ENCODE measurements around the gene DCUN1D1.
A peak's percentile ranks its signal among the peaks of the same experiment; 100 is the strongest.

The DCUN1D1 gene

DNA sequence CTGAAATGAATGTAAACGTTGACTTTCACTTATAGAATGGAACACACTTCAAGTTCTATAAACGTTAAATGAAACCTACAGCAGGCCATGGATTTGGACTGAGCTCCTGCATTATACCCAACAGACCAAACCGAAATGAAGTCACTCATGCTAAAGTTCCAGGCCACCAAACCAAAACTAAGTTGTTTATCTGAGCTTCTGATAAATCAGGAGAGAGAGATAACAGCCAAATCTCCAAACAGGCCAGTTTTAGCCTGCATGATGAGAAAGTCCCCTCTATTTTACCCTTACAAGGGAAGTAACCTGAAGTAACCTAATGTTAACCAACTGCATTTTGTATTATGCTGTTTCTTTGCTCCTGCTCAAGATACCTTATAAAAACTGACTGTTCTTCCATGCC, 44.5 kb downstream of the DCUN1D1 start:
- no peak for DNase-seq

DNA sequence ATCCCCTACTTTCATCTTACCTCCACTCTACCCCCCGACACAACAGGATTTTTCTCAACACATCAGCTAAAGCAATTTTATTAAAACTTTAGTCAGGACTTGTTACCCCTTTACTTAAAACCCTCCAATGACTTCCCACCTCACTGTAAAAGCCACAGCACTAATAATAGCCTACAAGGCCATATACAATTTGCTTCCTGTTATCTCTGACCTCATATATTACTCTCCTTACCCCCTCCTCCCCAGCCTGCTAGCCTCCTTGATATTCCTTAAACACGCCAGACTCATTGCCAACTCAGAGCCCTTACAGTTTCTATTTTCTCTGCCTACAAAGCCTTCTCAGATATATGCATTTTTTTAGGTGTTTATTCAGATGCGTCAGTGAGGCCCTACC, 54.4 kb downstream of the DCUN1D1 start:
- DNase-seq: no peak

- no peak for DNase-seq
Measured at GRCh38 chr3:182925330-182925943, 54.9 kb downstream of the DCUN1D1 start.

DNA sequence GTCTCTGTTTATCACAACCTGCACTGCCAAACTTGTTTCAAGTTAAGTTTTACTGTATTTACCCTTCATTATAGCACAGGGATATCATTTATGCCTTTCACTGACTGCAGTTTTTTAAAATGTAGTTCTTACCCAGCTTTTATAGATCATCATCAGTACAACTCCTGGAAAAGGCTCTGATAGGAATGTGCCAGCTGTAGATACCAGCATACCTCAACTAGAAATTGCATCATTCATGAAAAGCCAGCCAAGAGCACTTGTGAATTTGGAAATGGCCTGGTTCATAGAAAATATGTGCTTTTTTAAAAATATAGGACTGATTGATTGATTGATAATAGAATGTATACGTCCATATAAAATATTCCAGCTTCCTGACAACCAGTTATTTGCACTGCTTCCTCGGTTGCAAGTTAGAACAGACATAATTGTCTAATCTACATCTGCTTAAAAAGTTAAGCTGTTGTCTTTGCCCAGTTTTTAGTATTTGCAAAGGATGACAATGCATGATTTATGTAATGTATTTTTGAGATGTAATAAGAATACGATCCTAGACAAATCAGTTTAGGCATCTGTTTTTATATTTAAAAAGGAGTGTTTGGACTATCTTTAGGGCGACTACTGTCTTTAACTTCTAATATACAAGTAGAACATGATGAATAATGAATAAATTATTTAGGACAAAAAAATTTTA, 58.5 kb downstream of the DCUN1D1 start:
- DNase-seq: no peak

DNA sequence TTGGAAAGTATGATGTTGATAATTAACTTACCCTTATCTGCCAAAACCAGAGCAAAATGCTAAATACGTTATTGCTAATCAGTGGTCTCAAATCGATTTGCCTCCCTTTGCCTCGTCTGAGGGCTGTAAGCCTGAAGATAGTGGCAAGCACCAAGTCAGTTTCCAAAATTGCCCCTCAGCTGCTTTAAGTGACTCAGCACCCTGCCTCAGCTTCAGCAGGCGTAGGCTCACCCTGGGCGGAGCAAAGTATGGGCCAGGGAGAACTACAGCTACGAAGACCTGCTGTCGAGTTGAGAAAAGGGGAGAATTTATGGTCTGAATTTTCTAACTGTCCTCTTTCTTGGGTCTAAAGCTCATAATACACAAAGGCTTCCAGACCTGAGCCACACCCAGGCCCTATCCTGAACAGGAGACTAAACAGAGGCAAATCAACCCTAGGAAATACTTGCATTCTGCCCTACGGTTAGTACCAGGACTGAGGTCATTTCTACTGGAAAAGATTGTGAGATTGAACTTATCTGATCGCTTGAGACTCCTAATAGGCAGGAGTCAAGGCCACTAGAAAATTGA, 59.7 kb downstream of the DCUN1D1 start:
- DNase-seq: no peak

- no peak for DNase-seq
Measured at GRCh38 chr3:182919866-182920357, 60.4 kb downstream of the DCUN1D1 start.

DNA sequence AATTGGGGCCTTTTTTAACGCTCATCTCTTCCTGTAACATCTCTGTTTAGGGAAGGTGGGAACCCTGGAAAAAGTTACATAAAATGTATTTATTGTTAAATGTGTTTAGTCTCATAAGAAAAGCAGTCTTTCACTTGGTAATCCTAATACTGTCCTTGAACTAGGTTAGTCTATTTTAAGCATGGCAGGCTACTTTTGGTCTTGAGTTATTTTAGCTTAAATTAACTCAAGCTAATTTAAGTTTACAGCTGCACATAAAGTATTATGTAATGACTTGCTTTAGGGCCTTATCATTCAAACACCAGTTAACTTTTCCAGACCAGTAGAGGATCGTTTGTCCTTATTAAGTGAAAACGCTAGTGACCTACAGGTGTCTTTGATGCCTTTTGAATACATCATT, 63.2 kb downstream of the DCUN1D1 start:
- no peak for DNase-seq

GRCh38 chr3:182914341-182914740, 66.0 kb downstream of the DCUN1D1 start:
- DNase-seq: no peak

GRCh38 chr3:182913889-182914288, 66.4 kb downstream of the DCUN1D1 start:
- peak; percentile 54 for DNase-seq

DNA sequence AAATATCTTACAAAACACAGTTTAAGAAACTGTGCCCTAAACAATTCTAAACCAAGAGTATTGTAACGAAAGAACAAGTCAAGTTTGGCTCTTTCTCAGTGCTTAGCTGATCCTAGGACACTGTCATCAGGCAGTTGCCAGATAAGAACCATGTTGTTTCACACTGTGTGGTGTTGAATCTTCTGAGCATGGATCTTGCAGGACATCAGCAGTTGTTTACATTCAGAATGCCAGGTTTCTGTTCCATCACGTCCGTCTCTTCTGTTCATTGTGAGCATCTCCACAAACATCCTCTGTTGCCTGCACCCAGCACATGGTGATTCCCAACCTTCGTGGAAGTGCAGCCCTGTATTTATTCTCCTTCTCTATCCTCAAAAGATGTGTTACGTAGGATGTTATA, 67.9 kb downstream of the DCUN1D1 start:
- DNase-seq: no peak

- no peak for DNase-seq
Measured at GRCh38 chr3:182911782-182912111, 68.6 kb downstream of the DCUN1D1 start.

DNA sequence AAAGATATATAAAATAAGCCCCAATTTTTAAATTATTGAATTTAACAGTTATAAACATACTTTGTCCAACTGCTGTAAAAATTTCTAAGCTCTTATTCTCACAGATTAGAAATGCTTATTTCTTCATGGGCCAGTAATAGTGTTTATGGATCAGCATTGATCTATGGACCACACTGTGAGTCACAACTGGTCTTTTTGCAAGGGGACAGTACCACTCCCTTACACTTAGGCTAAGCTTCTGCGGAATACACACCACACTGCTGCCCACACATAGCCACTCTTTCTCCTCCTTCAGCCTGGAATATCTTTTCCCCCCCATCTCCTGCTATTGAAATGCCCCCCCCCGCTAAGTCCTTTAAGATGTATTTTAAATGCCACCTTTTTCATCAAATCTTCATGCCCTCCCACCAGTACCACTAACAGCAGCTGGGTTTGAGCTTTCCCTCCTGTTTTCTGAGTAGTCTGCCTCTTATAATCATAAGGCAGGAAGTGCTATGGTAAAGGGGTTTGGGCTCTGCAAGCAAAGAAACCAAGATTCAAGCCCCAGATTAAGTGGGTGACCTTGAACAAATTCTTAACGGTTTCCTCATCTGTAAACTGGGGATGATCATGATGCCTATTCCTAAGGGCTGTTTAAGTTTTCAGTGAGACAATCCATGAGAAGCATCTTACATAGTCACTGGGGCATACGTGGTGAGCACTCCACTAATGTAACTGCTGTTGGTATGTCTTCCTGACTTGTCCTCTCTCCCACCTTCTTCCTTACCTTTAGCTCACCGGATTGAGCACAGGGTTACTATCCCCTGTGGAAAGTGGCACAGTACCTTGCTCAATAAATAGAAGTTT, 69.2 kb downstream of the DCUN1D1 start:
- DNase-seq: no peak

DNA sequence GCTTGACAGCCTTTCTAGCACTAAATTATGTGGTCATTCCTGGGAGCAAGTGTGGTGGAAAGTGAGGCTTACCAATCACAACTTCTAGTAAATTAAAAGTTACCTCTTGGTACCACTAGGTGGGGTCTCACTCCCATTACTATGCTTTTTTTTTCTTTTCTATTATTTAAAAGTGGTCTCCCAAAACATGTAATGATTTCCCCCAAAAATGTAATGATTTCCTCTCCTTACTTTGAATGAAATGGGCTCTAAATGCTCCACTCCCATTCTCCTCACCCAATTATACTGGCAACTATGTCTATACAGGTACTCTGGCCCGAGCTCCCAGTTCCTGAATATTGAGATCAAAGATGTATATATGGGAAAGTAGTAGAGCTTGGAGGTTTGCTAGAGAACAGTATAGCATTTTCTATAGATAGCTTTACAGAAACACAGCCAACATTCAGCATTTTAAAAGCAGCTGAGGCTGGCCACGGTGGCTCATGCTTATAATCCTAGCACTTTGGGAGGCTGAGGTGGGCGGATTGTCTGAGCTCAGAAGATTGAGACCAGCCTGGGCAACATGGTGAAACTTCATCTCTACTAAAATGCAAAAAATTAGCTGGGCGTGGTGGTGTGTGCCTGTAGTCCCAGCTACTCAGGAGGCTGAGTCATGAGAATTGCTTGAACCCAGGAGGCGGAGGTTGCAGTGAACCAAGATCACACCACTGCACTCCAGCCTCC, 70.9 kb downstream of the DCUN1D1 start:
- peak; percentile 28 for DNase-seq

- no peak for DNase-seq
Measured at GRCh38 chr3:182908471-182908870, 71.9 kb downstream of the DCUN1D1 start.

- no peak for DNase-seq
Measured at GRCh38 chr3:182906036-182906435, 74.3 kb downstream of the DCUN1D1 start.

GRCh38 chr3:182905623-182906022, 74.7 kb downstream of the DCUN1D1 start:
- DNase-seq: no peak

DNA sequence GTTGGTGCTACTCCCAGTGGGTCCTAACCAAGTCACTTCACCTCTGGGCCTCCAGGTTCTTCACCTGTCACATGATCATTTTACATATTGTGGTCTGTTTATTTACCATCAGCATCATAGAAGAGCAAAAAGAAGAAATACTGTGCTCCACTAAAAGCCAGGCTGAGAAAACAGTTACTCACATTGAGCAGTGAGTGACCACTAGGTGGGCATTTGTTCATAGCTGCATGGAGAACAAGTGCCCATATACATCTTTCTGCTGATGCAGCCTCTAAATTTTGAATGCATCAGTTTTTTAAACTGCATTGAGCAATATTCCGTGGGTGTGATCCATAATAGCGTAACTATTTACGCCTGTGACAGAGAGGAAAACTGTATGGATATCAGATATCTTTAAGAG, 76.2 kb downstream of the DCUN1D1 start:
- no peak for DNase-seq

DNA sequence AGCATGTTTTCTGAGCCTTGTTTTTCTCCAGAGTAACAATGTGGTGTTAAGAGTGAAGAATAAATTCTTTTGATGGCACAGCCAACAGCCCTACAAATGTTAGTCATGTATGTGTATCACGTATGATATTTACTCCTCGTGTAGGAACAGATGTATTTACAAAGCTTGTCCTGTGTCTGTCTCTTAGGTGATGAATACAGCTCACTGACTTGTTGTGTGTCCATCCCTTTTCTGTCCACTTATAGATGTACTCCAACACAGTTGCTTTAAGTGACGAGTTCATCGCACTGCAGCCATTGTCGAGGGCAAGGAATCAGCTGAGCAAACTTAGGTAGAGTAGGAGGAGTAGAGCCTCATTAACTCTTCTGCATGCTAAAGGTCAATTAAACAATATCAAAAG, 78.1 kb downstream of the DCUN1D1 start:
- DNase-seq: no peak

- DNase-seq: no peak
Measured at GRCh38 chr3:182896553-182896952, 83.8 kb downstream of the DCUN1D1 start.

GRCh38 chr3:182895513-182896112, 84.7 kb downstream of the DCUN1D1 start:
- no peak for DNase-seq

DNA sequence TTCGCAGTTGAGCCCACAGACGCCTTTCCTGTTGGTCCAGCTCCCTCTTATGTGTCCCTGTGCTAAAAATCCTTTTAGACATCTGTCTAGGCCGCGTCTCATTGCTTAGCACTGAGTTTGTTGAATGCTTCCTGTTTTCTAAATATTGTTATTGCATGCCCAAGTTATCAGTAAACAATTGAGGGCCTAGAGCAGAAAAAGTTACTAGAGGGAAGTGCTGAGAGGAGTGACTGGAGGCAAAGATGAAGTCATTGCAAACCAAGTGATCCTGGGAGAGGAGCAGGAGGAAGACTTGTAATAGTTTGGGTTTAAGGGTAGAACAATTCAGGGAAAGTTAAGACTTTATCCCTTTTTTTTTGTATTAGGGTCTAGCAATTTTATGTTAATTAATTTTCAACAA, 88.1 kb downstream of the DCUN1D1 start:
- DNase-seq: no peak

DNA sequence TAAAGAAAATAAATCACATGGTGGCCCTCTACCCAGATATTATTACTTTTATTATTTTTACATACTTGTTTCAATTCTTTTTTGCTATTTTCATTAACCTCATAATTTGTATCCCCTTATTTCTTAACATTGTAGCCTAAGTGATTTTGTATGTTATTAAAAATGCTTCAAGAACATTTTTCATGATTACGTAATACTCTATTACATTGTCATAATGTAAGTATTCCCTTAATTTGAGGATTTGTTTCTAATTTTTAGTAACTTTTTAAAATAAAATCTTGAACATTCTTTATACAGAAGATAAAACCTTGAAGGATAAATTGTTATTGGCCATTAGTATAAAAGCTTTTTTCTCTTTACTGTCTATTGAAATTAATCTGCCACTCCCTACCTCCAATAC, 89.0 kb downstream of the DCUN1D1 start:
- DNase-seq: no peak

All from CD4-positive, alpha-beta T cell treated with Interleukin-21 for 1 hour (primary cell).